ENCODE data around the gene ZNF81.

GRCh38 chrX:47854474-47854873, 17.8 kb downstream of the ZNF81 start:
- TF ChIP-seq, protein P1, sequence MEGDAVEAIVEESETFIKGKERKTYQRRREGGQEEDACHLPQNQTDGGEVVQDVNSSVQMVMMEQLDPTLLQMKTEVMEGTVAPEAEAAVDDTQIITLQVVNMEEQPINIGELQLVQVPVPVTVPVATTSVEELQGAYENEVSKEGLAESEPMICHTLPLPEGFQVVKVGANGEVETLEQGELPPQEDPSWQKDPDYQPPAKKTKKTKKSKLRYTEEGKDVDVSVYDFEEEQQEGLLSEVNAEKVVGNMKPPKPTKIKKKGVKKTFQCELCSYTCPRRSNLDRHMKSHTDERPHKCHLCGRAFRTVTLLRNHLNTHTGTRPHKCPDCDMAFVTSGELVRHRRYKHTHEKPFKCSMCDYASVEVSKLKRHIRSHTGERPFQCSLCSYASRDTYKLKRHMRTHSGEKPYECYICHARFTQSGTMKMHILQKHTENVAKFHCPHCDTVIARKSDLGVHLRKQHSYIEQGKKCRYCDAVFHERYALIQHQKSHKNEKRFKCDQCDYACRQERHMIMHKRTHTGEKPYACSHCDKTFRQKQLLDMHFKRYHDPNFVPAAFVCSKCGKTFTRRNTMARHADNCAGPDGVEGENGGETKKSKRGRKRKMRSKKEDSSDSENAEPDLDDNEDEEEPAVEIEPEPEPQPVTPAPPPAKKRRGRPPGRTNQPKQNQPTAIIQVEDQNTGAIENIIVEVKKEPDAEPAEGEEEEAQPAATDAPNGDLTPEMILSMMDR (IDR thresholded peaks at IDR 0.05; ENCODE audit: low read depth, low read length, missing input control) = peak; percentile 57
- no peak for TF ChIP-seq TAF1 (conservative IDR thresholded peaks at IDR 0.05)
- no peak for TF ChIP-seq MAX (IDR thresholded peaks at IDR 0.05)
- no peak for TF ChIP-seq NR2F2 (IDR thresholded peaks at IDR 0.05)
- TF ChIP-seq RXRA (IDR thresholded peaks at IDR 0.05) = no peak
- TF ChIP-seq REST (IDR thresholded peaks at IDR 0.05) = no peak
- TF ChIP-seq, protein P2, sequence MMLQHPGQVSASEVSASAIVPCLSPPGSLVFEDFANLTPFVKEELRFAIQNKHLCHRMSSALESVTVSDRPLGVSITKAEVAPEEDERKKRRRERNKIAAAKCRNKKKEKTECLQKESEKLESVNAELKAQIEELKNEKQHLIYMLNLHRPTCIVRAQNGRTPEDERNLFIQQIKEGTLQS (IDR thresholded peaks at IDR 0.05) = no peak
- TF ChIP-seq YY1 (IDR thresholded peaks at IDR 0.05) = no peak
- peak; percentile 82 to 85 for TF ChIP-seq RAD21 (IDR thresholded peaks at IDR 0.05)
- no peak for TF ChIP-seq EGR1 (IDR thresholded peaks at IDR 0.05; ENCODE audit: low read depth in 2 of 2)
- TF ChIP-seq HNF4A (conservative IDR thresholded peaks at IDR 0.05) = no peak
- TF ChIP-seq GABPA (IDR thresholded peaks at IDR 0.05 in 1 of 2, conservative IDR thresholded peaks at IDR 0.05 in 1 of 2) = no peak
